HCT116 (cell line): ENCODE data around the gene RNASE8. TPM values are rescaled to one million over a fixed set of nuclear protein-coding genes. Genes with fewer than 3 reads are reported as not detected.
A peak's percentile ranks its signal among the peaks of the same experiment; 100 is the strongest.

ENCODE experiments used
- ATAC-seq: fragments of 200-7000 bp; cut with Tn5 transposase; 2 replicates; pipeline ENCODE4 v1.9.1; 2020; ENCODE audit warnings: mild to moderate bottlenecking, moderate library complexity
- BruUV-seq: library from RNA; stranded (reverse); fragments of 400-500 nt; replicated peaks from 2 replicates; lab custom pipeline; 2021; lab: Mats Ljungman, UMichigan
- CTCF ChIA-PET: fragments of 300-600 bp; sonication (Branson Sonifier 250); formaldehyde crosslinking; loops from one replicate; lab custom pipeline; 2021; ENCODE audit warnings: antibody characterized with exemption; lab: Charles Lee
- POLR2A ChIA-PET: fragments of 300-600, 350-600 bp; sonication (Branson Sonifier 250); formaldehyde crosslinking; loops from one replicate; lab custom pipeline; 2021; ENCODE audit warnings: antibody characterized with exemption; lab: Charles Lee
- RAD21 ChIA-PET, 2 experiments: fragments of 300-600 bp; sonication (Branson Sonifier 250); formaldehyde crosslinking; loops; one replicate each; lab custom pipeline; 2023; ENCODE audit warnings: low total read pairs in 2 of 2; ENCODE audit not compliant: uncharacterized antibody in 2 of 2, unreplicated experiment in 2 of 2, low non-redundant PET in 1 of 2; lab: Charles Lee
- DNase-seq: peaks from one replicate; pipeline ENCODE4 v3.0.0-alpha.2; 2010; ENCODE audit warnings: low read depth, low spot score
- H2AFZ ChIP-seq: fragments of 200-600 bp; shearing (Covaris generic), sonication (generic); 2 replicates; pipeline ENCODE4 v1.6.1; 2017; ENCODE audit warnings: low read depth, mixed run types, mixed read lengths, antibody characterized with exemption, low read length; ENCODE audit not compliant: poor library complexity, severe bottlenecking
- H3K27ac ChIP-seq: 2 replicates; pipeline ENCODE4 v1.5.1; 2012; ENCODE audit warnings: low read depth, low read length
- H3K27me3 ChIP-seq: fragments of 200-600 bp; sonication (generic); 2 replicates; pipeline ENCODE4 v1.6.1; 2016; ENCODE audit warnings: mixed run types, low read length, mixed read lengths; ENCODE audit not compliant: insufficient read depth
- H3K36me3 ChIP-seq, 2 experiments: fragments of 200-500 bp in 1 of 2; fragments of 200-600 bp in 1 of 2; sonication (Bioruptor generic) in 1 of 2; sonication (generic) in 1 of 2; 2 replicates each; pipeline versions ENCODE4 v1.5.1 to v1.6.1; 2014 to 2016; ENCODE audit warnings: low read length in 2 of 2, inconsistent platforms in 1 of 2, mixed read lengths in 1 of 2, mixed run types in 1 of 2; ENCODE audit not compliant: insufficient read depth in 2 of 2, control insufficient read depth in 1 of 2
- H3K4me1 ChIP-seq, 2 experiments: fragments of 200-600 bp in 1 of 2; sonication (generic) in 1 of 2; 2 replicates each; pipeline versions ENCODE4 v1.5.1 to v1.6.1; 2012 to 2017; ENCODE audit warnings: low read length in 2 of 2, inconsistent platforms in 1 of 2, mild to moderate bottlenecking in 1 of 2, mixed read lengths in 1 of 2, mixed run types in 1 of 2, moderate library complexity in 1 of 2; ENCODE audit not compliant: insufficient read depth in 2 of 2, control insufficient read depth in 1 of 2
- H3K4me2 ChIP-seq: fragments of 200-600 bp; sonication (generic); 2 replicates; pipeline ENCODE4 v1.6.1; 2017; ENCODE audit warnings: mixed run types, low read length, mixed read lengths
- H3K4me3 ChIP-seq, 2 experiments: fragments of 200-600 bp in 1 of 2; sonication (generic) in 1 of 2; replicated peaks in 1 of 2; 2 replicates each; pipeline ENCODE4 v1.5.1; 2011 to 2016; ENCODE audit warnings: low read length in 2 of 2, control low read depth in 1 of 2, low read depth in 1 of 2, mild to moderate bottlenecking in 1 of 2, mixed read lengths in 1 of 2, mixed run types in 1 of 2
- H3K79me2 ChIP-seq: fragments of 200-600 bp; sonication (generic); 2 replicates; pipeline ENCODE4 v1.6.1; 2017; ENCODE audit warnings: mild to moderate bottlenecking, mixed run types, low read length, moderate library complexity, mixed read lengths; ENCODE audit not compliant: insufficient read depth
- H3K9ac ChIP-seq: fragments of 200-600 bp; sonication (generic); 2 replicates; pipeline ENCODE4 v1.6.1; 2016; ENCODE audit warnings: low read length, mixed read lengths
- H3K9me2 ChIP-seq: fragments of 200-600 bp; sonication (generic), shearing (Covaris generic); 2 replicates; pipeline ENCODE4 v1.6.1; 2017; ENCODE audit warnings: mixed run types, mild to moderate bottlenecking, moderate library complexity; ENCODE audit not compliant: insufficient read depth
- H3K9me3 ChIP-seq, 2 experiments: fragments of 200-500 bp in 1 of 2; fragments of 200-600 bp in 1 of 2; sonication (Bioruptor generic) in 1 of 2; sonication (generic) in 1 of 2; 2 replicates each; pipeline ENCODE4 v1.6.1; 2014 to 2017; ENCODE audit warnings: low read length in 2 of 2, mixed read lengths in 2 of 2, inconsistent platforms in 1 of 2, low read depth in 1 of 2, mild to moderate bottlenecking in 1 of 2, mixed run types in 1 of 2, moderate library complexity in 1 of 2; ENCODE audit not compliant: control insufficient read depth in 1 of 2, insufficient read depth in 1 of 2
- H4K20me1 ChIP-seq: fragments of 200-600 bp; sonication (generic), shearing (Covaris generic); 2 replicates; pipeline ENCODE4 v1.6.1; 2017; ENCODE audit warnings: mixed run types, mild to moderate bottlenecking, moderate library complexity; ENCODE audit not compliant: insufficient read depth
- CBX3 ChIP-seq: IDR thresholded peaks from 2 replicates; pipeline ENCODE4 v1.6.1; 2012; ENCODE audit warnings: low read depth
- CEBPB ChIP-seq: IDR thresholded peaks from 2 replicates; pipeline ENCODE4 v1.6.1; 2012; ENCODE audit warnings: low read depth
- EGR1 ChIP-seq: IDR thresholded peaks from 2 replicates; pipeline ENCODE4 v1.6.1; 2012; ENCODE audit warnings: low read depth
- EZH2 ChIP-seq: fragments of 200-600 bp; sonication (generic); IDR thresholded peaks from 2 replicates; pipeline ENCODE4 v1.6.1; 2017; ENCODE audit warnings: antibody characterized with exemption, mixed run types
- EZH2phosphoT487 ChIP-seq: fragments of 200-600 bp; IDR thresholded peaks from 2 replicates; pipeline ENCODE4 v1.6.1; 2018; ENCODE audit warnings: antibody characterized with exemption, borderline replicate concordance
- FOSL1 ChIP-seq: IDR thresholded peaks from 2 replicates; pipeline ENCODE4 v1.6.1; 2012; ENCODE audit warnings: low read depth
- JUND ChIP-seq: IDR thresholded peaks from 2 replicates; pipeline ENCODE4 v1.6.1; 2012
- POLR2AphosphoS5 ChIP-seq: IDR thresholded peaks from 2 replicates; pipeline ENCODE4 v1.6.1; 2011; ENCODE audit warnings: mild to moderate bottlenecking, low read depth, low read length, moderate library complexity
- SP1 ChIP-seq: IDR thresholded peaks from 2 replicates; pipeline ENCODE4 v1.6.1; 2012; ENCODE audit warnings: low read depth
- SRF ChIP-seq: IDR thresholded peaks from 2 replicates; pipeline ENCODE4 v1.6.1; 2012; ENCODE audit warnings: low read depth
- TCF7L2 ChIP-seq: IDR thresholded peaks from 2 replicates; pipeline ENCODE4 v1.7.0; 2011; ENCODE audit warnings: borderline replicate concordance, inconsistent platforms; ENCODE audit not compliant: insufficient read depth, insufficient read length; ENCODE audit errors: extremely low read depth
- YY1 ChIP-seq: IDR thresholded peaks from 2 replicates; pipeline ENCODE4 v1.6.1; 2011; ENCODE audit warnings: low read length, low read depth, moderate library complexity, mild to moderate bottlenecking; ENCODE audit not compliant: insufficient replicate concordance; ENCODE audit errors: extremely low read depth
- ZFX ChIP-seq: fragments of 450-650 bp; IDR thresholded peaks from 2 replicates; pipeline ENCODE4 v1.6.1; 2017
- ZNF274 ChIP-seq: fragments of 200-500 bp; sonication (Bioruptor generic); IDR thresholded peaks from 2 replicates; pipeline ENCODE4 v1.6.1; 2014; ENCODE audit warnings: mild to moderate bottlenecking, low read depth, low read length, inconsistent platforms
- intact Hi-C: fragments of 100-400 bp; cut with micrococcal nuclease; formaldehyde crosslinking; loops from 2 replicates; pipeline ENCODE4 v1.10.0; 2022
- total RNA-seq: library from RNA; stranded (reverse); gene quantifications from one replicate; pipeline ENCODE4 v1.2.1, GENCODE V29; 2021; ENCODE audit not compliant: unreplicated experiment
- TF ChIP-seq, protein P1 (sequence below): IDR thresholded peaks from 2 replicates; pipeline ENCODE4 v1.6.1; 2012
- TF ChIP-seq, protein P2 (sequence below): IDR thresholded peaks from 2 replicates; pipeline ENCODE4 v1.6.1; 2012; ENCODE audit warnings: low read depth
- TF ChIP-seq, protein P3 (sequence below), 3 experiments: fragments of 200-600 bp in 1 of 3; sonication (generic) in 1 of 3; IDR thresholded peaks in 2 of 3; conservative IDR thresholded peaks in 1 of 3; 2 replicates each; pipeline ENCODE4 v1.5.1; 2012 to 2017; ENCODE audit warnings: low read depth in 2 of 3, low read length in 2 of 3, antibody characterized with exemption in 1 of 3, borderline replicate concordance in 1 of 3, control low read depth in 1 of 3, mild to moderate bottlenecking in 1 of 3, mixed read lengths in 1 of 3, mixed run types in 1 of 3, moderate library complexity in 1 of 3; ENCODE audit not compliant: insufficient read depth in 1 of 3
- TF ChIP-seq, protein P4 (sequence below): IDR thresholded peaks from 2 replicates; pipeline ENCODE4 v1.6.1; 2011; ENCODE audit warnings: mild to moderate bottlenecking, low read length, moderate library complexity; ENCODE audit not compliant: insufficient replicate concordance; ENCODE audit errors: extremely low read depth

RNASE8 gene
- total RNA-seq, 1 experiment from 2014 or later: not detected

DNA sequence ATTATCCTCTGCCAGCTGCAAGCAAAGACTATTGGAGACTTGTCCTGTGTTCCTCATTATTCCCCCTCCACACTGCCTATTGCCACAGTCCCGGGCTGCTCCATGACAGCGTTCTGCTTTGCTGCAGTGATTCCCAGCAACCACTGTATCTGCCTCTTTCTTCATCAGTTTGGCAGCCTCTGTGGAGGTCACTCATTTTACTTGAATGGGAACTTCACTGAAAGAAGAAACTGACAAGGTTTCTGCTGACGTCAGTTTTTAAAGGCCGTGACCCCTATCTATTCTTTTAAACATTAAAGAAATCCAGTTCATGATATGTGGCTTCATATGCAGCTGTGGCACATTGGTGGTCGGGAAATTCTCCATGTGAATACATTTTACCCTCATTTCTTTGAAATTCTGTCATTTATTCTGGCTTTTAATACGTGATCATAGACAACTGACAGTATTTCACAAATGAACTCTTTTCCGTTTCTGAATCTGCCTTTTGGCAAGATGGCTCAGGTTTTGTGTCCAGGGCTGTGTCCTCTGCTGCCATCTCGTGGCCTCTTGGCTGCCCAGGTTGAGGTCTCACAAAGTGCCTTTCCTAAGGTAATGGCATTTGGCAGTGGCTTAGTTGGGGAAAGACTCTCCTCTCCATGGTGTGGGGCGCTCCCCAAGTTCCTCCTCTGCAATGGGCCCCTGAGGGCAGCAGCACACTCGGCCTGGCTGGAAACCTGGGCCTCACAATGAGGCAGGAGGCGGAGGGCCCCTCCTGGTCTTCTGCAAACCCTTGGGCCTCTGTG is 49.1 kb downstream of the RNASE8 start:
- H4K20me1 ChIP-seq: no peaks in the 10 kb centered on the region
- no peaks in the 10 kb centered on the region for H3K36me3 ChIP-seq
- no TSS peak for BruUV-seq
- ATAC-seq: peak; percentile 48
- ChIA-PET CTCF (interaction anchor here (0.8 to 3.0 kb wide), 8 partner anchors 11 to 132 kb away, joined by 3 to 59 read pairs (median 8); no protein-coding TSS in a partner anchor), RAD21 (interaction anchor here in 1 of 2 experiments (0.8 kb wide), 1 partner anchor 30 kb away, joined by 3 read pairs; no protein-coding TSS in a partner anchor), POLR2A (no interaction called here)
- intact Hi-C loops: loop anchor here (1.0 to 10.0 kb wide), 2 partner anchors 92 to 252 kb away; no protein-coding TSS in a partner anchor
- no peaks in the 10 kb centered on the region for H3K9me3 ChIP-seq
- H3K4me1 ChIP-seq: peaks cover 47 to 63% of the 10 kb centered on the region in 2 experiments
- H3K4me3 ChIP-seq: peak overlapping the region in 1 of 2 experiments; percentile 13; a peak in 1 of 4 replicates
- H3K9ac ChIP-seq: peak overlapping the region; percentile 22; the same call in 1 of the 2 replicates
- peak overlapping the region; percentile 67 for H3K27ac ChIP-seq
- no peaks in the 10 kb centered on the region for H3K27me3 ChIP-seq
- peak; percentile 79 for DNase-seq
- no peaks in the 10 kb centered on the region for H3K79me2 ChIP-seq
- H3K4me2 ChIP-seq: peak overlapping the region; percentile 66
- peak overlapping the region; percentile 97 for H2AFZ ChIP-seq
- no peaks in the 10 kb centered on the region for H3K9me2 ChIP-seq
- TF ChIP-seq FOSL1 (no peak), SP1 (no peak), ZNF274 (no peak), POLR2AphosphoS5 (0 out of 2 replicates have a peak, but pooled peaks have one; percentile 13), EZH2phosphoT487 (no peak), CBX3 (no peak), EZH2 (no peak), ZFX (peak; percentile 47; the same call in 1 of the 2 replicates), TCF7L2 (no peak), EGR1 (no peak), JUND (no peak), SRF (no peak), YY1 (peak; percentile 86), CEBPB (no peak)
- TF ChIP-seq, protein P1, sequence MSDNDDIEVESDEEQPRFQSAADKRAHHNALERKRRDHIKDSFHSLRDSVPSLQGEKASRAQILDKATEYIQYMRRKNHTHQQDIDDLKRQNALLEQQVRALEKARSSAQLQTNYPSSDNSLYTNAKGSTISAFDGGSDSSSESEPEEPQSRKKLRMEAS: no peak
- TF ChIP-seq, protein P2, sequence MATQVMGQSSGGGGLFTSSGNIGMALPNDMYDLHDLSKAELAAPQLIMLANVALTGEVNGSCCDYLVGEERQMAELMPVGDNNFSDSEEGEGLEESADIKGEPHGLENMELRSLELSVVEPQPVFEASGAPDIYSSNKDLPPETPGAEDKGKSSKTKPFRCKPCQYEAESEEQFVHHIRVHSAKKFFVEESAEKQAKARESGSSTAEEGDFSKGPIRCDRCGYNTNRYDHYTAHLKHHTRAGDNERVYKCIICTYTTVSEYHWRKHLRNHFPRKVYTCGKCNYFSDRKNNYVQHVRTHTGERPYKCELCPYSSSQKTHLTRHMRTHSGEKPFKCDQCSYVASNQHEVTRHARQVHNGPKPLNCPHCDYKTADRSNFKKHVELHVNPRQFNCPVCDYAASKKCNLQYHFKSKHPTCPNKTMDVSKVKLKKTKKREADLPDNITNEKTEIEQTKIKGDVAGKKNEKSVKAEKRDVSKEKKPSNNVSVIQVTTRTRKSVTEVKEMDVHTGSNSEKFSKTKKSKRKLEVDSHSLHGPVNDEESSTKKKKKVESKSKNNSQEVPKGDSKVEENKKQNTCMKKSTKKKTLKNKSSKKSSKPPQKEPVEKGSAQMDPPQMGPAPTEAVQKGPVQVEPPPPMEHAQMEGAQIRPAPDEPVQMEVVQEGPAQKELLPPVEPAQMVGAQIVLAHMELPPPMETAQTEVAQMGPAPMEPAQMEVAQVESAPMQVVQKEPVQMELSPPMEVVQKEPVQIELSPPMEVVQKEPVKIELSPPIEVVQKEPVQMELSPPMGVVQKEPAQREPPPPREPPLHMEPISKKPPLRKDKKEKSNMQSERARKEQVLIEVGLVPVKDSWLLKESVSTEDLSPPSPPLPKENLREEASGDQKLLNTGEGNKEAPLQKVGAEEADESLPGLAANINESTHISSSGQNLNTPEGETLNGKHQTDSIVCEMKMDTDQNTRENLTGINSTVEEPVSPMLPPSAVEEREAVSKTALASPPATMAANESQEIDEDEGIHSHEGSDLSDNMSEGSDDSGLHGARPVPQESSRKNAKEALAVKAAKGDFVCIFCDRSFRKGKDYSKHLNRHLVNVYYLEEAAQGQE: no peak
- TF ChIP-seq, protein P3, sequence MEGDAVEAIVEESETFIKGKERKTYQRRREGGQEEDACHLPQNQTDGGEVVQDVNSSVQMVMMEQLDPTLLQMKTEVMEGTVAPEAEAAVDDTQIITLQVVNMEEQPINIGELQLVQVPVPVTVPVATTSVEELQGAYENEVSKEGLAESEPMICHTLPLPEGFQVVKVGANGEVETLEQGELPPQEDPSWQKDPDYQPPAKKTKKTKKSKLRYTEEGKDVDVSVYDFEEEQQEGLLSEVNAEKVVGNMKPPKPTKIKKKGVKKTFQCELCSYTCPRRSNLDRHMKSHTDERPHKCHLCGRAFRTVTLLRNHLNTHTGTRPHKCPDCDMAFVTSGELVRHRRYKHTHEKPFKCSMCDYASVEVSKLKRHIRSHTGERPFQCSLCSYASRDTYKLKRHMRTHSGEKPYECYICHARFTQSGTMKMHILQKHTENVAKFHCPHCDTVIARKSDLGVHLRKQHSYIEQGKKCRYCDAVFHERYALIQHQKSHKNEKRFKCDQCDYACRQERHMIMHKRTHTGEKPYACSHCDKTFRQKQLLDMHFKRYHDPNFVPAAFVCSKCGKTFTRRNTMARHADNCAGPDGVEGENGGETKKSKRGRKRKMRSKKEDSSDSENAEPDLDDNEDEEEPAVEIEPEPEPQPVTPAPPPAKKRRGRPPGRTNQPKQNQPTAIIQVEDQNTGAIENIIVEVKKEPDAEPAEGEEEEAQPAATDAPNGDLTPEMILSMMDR (IDR thresholded peaks at IDR 0.05 in 2 of 3, conservative IDR thresholded peaks at IDR 0.05 in 1 of 3; ENCODE audit: borderline replicate concordance in 1 of 3, insufficient read depth in 1 of 3, low read depth in 2 of 3, low read length in 2 of 3): peak; percentile 80 to 97 (median 91)
- TF ChIP-seq, protein P4, sequence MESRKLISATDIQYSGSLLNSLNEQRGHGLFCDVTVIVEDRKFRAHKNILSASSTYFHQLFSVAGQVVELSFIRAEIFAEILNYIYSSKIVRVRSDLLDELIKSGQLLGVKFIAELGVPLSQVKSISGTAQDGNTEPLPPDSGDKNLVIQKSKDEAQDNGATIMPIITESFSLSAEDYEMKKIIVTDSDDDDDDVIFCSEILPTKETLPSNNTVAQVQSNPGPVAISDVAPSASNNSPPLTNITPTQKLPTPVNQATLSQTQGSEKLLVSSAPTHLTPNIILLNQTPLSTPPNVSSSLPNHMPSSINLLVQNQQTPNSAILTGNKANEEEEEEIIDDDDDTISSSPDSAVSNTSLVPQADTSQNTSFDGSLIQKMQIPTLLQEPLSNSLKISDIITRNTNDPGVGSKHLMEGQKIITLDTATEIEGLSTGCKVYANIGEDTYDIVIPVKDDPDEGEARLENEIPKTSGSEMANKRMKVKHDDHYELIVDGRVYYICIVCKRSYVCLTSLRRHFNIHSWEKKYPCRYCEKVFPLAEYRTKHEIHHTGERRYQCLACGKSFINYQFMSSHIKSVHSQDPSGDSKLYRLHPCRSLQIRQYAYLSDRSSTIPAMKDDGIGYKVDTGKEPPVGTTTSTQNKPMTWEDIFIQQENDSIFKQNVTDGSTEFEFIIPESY: no peak
